Neural progenitor cell (in vitro differentiated cells): ENCODE results near the gene SOX21. TPM values are rescaled to one million over a fixed set of nuclear protein-coding genes. Genes with fewer than 3 reads are reported as not detected.

ENCODE experiments used
- DNase-seq: peaks from one replicate; pipeline ENCODE4 v3.0.0-alpha.2; 2016; ENCODE audit warnings: low spot score
- H2AFZ ChIP-seq: fragments of 200-600 bp; sonication (generic); replicated peaks from 2 replicates; pipeline ENCODE4 v1.6.1; 2016; ENCODE audit warnings: antibody characterized with exemption
- H3F3A ChIP-seq: fragments of 200-600 bp; sonication (generic); 2 replicates; pipeline ENCODE4 v1.6.1; 2016; ENCODE audit warnings: antibody characterized with exemption, low read depth
- H3K27ac ChIP-seq: fragments of 200-600 bp; sonication (generic); 2 replicates; pipeline ENCODE4 v1.5.1; 2016; ENCODE audit warnings: mild to moderate bottlenecking
- H3K27me3 ChIP-seq: fragments of 200-600 bp; sonication (generic); 2 replicates; pipeline ENCODE4 v1.6.1; 2016; ENCODE audit warnings: mild to moderate bottlenecking, moderate library complexity
- H3K36me3 ChIP-seq: fragments of 200-600 bp; sonication (generic); 2 replicates; pipeline ENCODE4 v1.5.1; 2016
- H3K4me1 ChIP-seq: fragments of 200-600 bp; sonication (generic); 2 replicates; pipeline ENCODE4 v1.6.1; 2016; ENCODE audit warnings: mixed run types
- H3K4me2 ChIP-seq: fragments of 200-600 bp; sonication (generic); 2 replicates; pipeline ENCODE4 v1.6.1; 2016
- H3K4me3 ChIP-seq: fragments of 200-600 bp; sonication (generic); 2 replicates; pipeline ENCODE4 v1.5.1; 2016
- H3K79me2 ChIP-seq: fragments of 200-600 bp; sonication (generic); 2 replicates; pipeline ENCODE4 v1.6.1; 2016; ENCODE audit warnings: low read depth
- H3K9ac ChIP-seq: fragments of 200-600 bp; sonication (generic); 2 replicates; pipeline ENCODE4 v1.6.1; 2016
- H3K9me3 ChIP-seq: fragments of 200-600 bp; sonication (generic); 2 replicates; pipeline ENCODE4 v1.5.1; 2016; ENCODE audit warnings: low read depth
- H4K20me1 ChIP-seq: fragments of 200-600 bp; sonication (generic); 2 replicates; pipeline ENCODE4 v1.6.1; 2016; ENCODE audit warnings: low read depth
- H3K27ac Mint-ChIP-seq: 3 replicates; pipeline ENCODE4 v1.8.0; 2021; ENCODE audit warnings: mixed read lengths
- H3K27me3 Mint-ChIP-seq: 2 replicates; pipeline ENCODE4 v1.8.0; 2022; ENCODE audit warnings: low read depth, mild to moderate bottlenecking, inconsistent platforms, moderate library complexity, mixed read lengths; ENCODE audit not compliant: insufficient read depth
- H3K36me3 Mint-ChIP-seq: 3 replicates; pipeline ENCODE4 v1.8.0; 2021; ENCODE audit warnings: mixed read lengths
- H3K4me1 Mint-ChIP-seq: 3 replicates; pipeline ENCODE4 v1.8.0; 2021; ENCODE audit warnings: mixed read lengths
- H3K4me3 Mint-ChIP-seq: 3 replicates; pipeline ENCODE4 v1.8.0; 2021; ENCODE audit warnings: mild to moderate bottlenecking, moderate library complexity, mixed read lengths
- H3K9me3 Mint-ChIP-seq: 3 replicates; pipeline ENCODE4 v1.8.0; 2020; ENCODE audit warnings: mixed read lengths
- CTCF ChIP-seq: fragments of 200-600 bp; sonication (generic); IDR thresholded peaks from 2 replicates; pipeline ENCODE4 v1.5.1; 2017; ENCODE audit warnings: antibody characterized with exemption, mild to moderate bottlenecking
- EZH2 ChIP-seq: fragments of 200-600 bp; sonication (generic); IDR thresholded peaks from 2 replicates; pipeline ENCODE4 v1.6.1; 2017; ENCODE audit warnings: antibody characterized with exemption, mild to moderate bottlenecking, moderate library complexity
- EZH2phosphoT487 ChIP-seq: fragments of 200-600 bp; sonication (generic); IDR thresholded peaks from 2 replicates; pipeline ENCODE4 v1.6.1; 2017; ENCODE audit warnings: antibody characterized with exemption
- total RNA-seq: library from RNA; depleted of rRNA; stranded (reverse); fragments of >200 nt; gene quantifications from 2 replicates; pipeline ENCODE4 v1.2.3, GENCODE V29; 2015; ENCODE audit warnings: low replicate concordance

Gene SOX21
- 94.7 and 132 TPM in 2 replicates for total RNA-seq

GRCh38 chr13:94712287-94712811 is at the start of gene SOX21:
Gene SOX21, minus strand, starts transcription at chr13:94712545. Its CDS starts 496 bp downstream, at chr13:94712049.
- Histone ChIP-seq H3K9ac (peak within 1 kb of the TSS; percentile 68), H3K4me1 (peaks cover 36% of the 10 kb centered on the region)
- peaks cover 60% of the 10 kb centered on the region for H3K4me1 Mint-ChIP-seq

GRCh38 chr13:94761407-94761806 is 49.1 kb upstream of the SOX21 start:
- H3K36me3 ChIP-seq: no peaks in the 10 kb centered on the region
- H3K27me3 Mint-ChIP-seq: peaks cover 8% of the 10 kb centered on the region
- H3K4me3 Mint-ChIP-seq: no peak overlapping the region
- peaks cover 2% of the 10 kb centered on the region for H3K36me3 Mint-ChIP-seq
- TF ChIP-seq EZH2phosphoT487: no peak
- no peak for TF ChIP-seq CTCF
- no peak for TF ChIP-seq EZH2
- no peak overlapping the region for H3K4me3 ChIP-seq
- peaks cover 11% of the 10 kb centered on the region for H3K9me3 Mint-ChIP-seq
- no peak overlapping the region for H3K27ac ChIP-seq
- H3F3A ChIP-seq: peaks cover 8% of the 10 kb centered on the region
- peak overlapping the region; percentile 45 for H3K4me2 ChIP-seq
- peak overlapping the region; percentile 76 for H2AFZ ChIP-seq
- H3K9me3 ChIP-seq: no peaks in the 10 kb centered on the region
- H3K9ac ChIP-seq: no peak overlapping the region
- no peak overlapping the region for H3K27ac Mint-ChIP-seq
- no peaks in the 10 kb centered on the region for H4K20me1 ChIP-seq
- H3K4me1 ChIP-seq: peaks cover 21% of the 10 kb centered on the region
- peak; percentile 50 for DNase-seq
- H3K27me3 ChIP-seq: no peaks in the 10 kb centered on the region
- H3K79me2 ChIP-seq: no peaks in the 10 kb centered on the region
- peaks cover 23% of the 10 kb centered on the region for H3K4me1 Mint-ChIP-seq

More at GRCh38 chr13:94712287-94712811, at the start of gene SOX21:
- no peaks in the 10 kb centered on the region for H3K9me3 ChIP-seq
- peaks cover 15% of the 10 kb centered on the region for H3K36me3 ChIP-seq
- H2AFZ ChIP-seq: no peak within 1 kb of the TSS
- Mint-ChIP-seq H3K9me3 (no peaks in the 10 kb centered on the region), H3K4me3 (peak within 1 kb of the TSS; percentile 98), H3K27me3 (peaks cover 16% of the 10 kb centered on the region), H3K36me3 (peaks cover 2% of the 10 kb centered on the region), H3K27ac (peak within 1 kb of the TSS; percentile 89)
- H3F3A ChIP-seq: peaks cover 74% of the 10 kb centered on the region
- peaks cover 30% of the 10 kb centered on the region for H4K20me1 ChIP-seq
- TF ChIP-seq EZH2phosphoT487 (no peak), EZH2 (no peak), CTCF (no peak)
- DNase-seq: peak; percentile 87
- H3K4me3 ChIP-seq: peak within 1 kb of the TSS; percentile 93
- H3K79me2 ChIP-seq: peaks cover 93% of the 10 kb centered on the region
- peak within 1 kb of the TSS; percentile 100 for H3K27ac ChIP-seq
- no peaks in the 10 kb centered on the region for H3K27me3 ChIP-seq
- H3K4me2 ChIP-seq: peak within 1 kb of the TSS; percentile 97

- Mint-ChIP-seq H3K4me1 (peaks cover 15% of the 10 kb centered on the region), H3K27me3 (peaks cover 6% of the 10 kb centered on the region), H3K36me3 (no peaks in the 10 kb centered on the region), H3K9me3 (peaks cover 11% of the 10 kb centered on the region), H3K27ac (no peak overlapping the region), H3K4me3 (no peak overlapping the region)
- Histone ChIP-seq H3K36me3 (no peaks in the 10 kb centered on the region), H3K27me3 (no peaks in the 10 kb centered on the region), H3K4me2 (no peak overlapping the region), H4K20me1 (no peaks in the 10 kb centered on the region), H3K4me1 (peaks cover 21% of the 10 kb centered on the region), H3K79me2 (no peaks in the 10 kb centered on the region), H3K27ac (no peak overlapping the region), H3K9ac (no peak overlapping the region), H3K4me3 (no peak overlapping the region), H3K9me3 (no peaks in the 10 kb centered on the region), H3F3A (peaks cover 8% of the 10 kb centered on the region), H2AFZ (no peak overlapping the region)
- DNase-seq: no peak
- TF ChIP-seq EZH2 (no peak), CTCF (no peak), EZH2phosphoT487 (no peak)
These were observed 46.9 kb upstream of the SOX21 start for GRCh38 chr13:94759120-94759728.
